ENCODE results near the gene IPCEF1.

IPCEF1 gene

GRCh38 chr6:154243793-154244750 is 112.5 kb downstream of the IPCEF1 start:
- no peak for DNase-seq

- DNase-seq: no peak
Observed at GRCh38 chr6:154242617-154243357, 113.8 kb downstream of the IPCEF1 start.

DNA sequence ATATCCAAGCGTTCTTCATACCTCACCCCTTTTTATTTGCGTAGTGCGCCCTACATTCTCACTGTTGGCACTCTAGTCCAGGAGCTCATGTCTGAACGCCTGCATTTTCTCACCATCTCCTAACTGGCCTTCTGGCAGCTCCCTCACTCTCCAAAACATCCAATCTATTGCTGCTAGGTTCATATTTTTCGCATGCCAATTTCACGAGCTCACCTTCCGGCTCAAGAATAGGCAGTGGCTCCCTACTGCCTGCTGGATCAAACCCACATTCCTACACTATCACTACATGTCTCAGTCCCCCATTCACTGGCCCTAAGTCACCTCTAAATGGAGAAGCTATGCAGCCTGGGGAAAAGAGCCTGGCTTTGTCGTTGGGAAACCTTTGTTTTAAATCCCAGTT is 115.0 kb downstream of the IPCEF1 start:
- DNase-seq: no peak

- DNase-seq: peak; percentile 56
Observed at GRCh38 chr6:154241061-154241460, 115.5 kb downstream of the IPCEF1 start.

DNA sequence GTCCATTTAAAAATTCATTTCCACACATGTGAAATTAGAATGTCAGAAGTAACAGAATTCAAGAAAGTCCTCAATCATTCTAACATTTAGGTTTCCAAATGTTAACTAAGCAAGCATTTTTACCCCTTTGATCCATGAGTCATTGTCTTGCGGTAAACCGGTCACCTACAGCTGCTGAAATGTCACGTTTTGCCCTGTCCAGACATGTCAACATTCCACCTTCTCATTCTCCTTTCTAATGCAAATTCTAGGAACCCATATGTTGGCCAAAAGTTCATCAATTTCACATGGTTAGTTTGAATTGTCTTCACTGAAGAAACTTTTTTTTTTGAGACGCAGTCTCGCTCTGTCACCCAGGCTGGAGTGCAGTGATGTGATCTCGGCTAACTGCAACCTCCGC is 117.2 kb downstream of the IPCEF1 start:
- DNase-seq: peak; percentile 40

- no peak for DNase-seq
Observed at GRCh38 chr6:154238831-154239230, 117.8 kb downstream of the IPCEF1 start.

DNA sequence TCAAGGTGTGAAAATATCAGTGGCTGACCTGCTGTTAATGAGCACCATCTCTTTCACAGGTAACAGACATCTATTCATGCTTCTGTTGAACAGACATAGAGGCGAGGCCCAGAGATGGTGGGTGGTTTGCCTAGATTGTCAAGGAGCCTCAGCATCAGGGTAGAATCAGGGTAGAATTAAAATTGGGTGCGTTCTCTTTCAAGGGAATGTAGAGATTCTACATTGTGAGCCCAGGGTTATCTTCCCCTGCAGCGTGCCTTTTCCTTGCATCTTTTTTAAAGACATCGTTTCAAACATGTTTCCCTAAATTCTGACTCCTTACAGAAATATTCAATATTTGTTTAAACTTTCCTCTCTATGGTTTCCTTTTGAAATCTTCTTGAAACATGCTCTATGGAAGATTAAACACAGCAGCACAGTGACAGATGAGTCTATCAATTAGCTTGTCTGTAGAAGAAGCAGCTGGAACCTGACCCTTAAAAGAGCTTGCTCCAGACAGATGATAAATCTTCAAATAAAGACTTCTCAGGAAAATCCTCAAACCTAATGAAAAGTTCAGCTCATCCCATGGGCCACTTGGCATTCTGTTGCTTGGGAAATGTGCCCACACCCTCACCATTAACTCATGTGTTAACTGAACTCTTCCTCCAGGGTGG is 119.8 kb downstream of the IPCEF1 start:
- no peak for DNase-seq

DNA sequence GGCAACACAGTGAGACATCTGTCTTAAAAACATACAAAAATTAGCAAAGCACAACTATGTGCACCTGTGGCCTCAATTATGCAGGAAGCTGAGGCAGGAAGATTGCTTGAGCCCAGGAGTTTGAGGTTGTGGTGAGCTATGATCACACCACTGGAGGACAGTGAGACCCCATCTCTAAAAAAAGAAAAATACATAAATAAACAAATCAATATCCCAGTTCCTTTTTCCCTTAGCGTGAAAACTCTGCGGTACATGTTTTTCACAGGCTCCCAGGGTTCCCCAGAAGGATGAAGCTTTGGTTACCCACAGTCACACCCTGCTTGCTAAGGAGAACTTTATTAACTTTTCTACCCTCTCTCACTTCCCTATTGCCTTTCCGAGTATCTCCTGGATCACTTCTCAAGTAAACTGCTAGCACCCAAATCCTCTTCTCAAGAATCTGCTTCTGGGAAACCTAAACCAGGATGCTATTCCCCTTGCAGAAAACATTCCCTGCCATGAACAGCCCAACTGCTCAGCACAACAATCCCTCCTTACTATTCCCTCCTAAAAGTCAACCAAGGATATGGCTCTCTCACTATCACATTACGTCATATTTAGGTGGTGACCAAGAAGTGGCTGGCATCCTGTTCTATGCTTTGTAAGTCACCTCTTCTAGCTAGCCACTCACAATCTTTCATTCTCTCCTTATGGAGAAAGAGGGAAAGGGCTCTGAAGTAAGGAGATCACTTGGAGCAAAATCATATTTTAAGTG is 122.4 kb downstream of the IPCEF1 start:
- no peak for DNase-seq

- DNase-seq: no peak
Observed at GRCh38 chr6:154233383-154233782, 123.2 kb downstream of the IPCEF1 start.

GRCh38 chr6:154232013-154232910 is 124.3 kb downstream of the IPCEF1 start:
- no peak for DNase-seq

DNA sequence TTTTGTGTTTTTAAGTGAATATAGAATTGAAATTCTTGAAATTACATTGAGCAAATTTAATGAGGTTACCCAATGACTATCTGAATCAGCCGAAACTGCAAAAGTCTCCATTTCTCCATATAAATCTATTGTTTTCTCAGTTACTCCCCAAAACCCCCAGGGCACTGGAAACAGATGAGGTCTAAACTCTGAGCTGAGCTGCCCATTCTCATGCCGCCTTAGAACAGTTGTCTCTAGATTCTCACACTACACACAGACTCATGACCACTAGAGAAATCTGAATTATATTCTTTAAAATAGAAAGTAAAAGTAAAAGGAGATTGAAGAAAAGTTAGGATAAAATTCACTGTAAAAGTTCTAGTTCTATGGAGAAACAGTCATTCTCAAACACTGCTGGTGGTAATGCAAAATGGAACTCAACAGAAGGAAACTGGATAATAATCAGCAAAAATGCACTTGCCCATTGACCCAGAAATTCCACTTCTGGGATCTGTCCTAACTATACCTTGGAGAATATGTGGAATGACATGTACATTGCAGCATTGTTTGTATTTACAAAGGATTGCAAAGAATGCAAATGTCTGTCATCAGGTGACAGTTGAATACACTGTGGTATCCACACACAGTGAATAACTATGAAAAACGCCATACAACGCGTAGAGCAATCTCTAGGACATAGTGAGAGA is 125.5 kb downstream of the IPCEF1 start:
- DNase-seq: no peak

GRCh38 chr6:154230393-154230792 is 126.2 kb downstream of the IPCEF1 start:
- DNase-seq: no peak

DNA sequence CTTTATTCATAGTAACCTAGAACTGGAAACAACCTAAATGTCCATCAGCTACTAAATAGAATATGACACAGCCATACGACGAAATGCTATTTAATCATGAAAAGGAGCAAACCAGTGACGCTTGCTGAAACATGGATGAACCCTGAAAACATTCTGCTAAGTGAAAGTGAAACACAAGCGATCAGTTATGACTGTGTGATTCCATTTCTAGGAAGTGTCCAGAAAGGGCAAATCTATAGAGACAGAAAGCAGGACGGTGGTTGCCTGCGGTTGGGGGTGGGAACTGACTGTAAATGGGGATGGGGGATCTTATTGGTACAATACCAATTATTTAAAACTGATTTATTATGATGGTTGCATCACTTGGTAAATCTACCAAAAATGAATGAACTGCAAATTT is 126.8 kb downstream of the IPCEF1 start:
- peak; percentile 86 for DNase-seq

DNA sequence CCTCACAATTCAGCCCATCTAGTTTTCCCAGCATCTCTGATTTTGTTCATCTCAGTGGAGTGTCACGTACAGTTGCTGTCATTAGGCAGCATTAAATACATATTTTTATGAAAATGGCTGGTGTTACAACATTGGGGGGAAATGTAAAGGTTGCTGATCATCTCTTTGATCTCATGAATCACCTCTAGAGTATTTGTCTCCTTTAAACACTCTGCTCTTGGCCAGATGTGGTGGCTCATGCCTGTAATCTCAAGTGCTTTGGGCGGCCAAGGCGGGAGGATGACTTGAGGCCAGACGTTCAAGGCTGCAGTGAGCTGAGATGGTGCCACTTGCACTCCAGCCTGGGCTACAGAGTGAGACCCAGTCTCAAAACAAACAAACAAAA is 128.1 kb downstream of the IPCEF1 start:
- no peak for DNase-seq

GRCh38 chr6:154227862-154228520 is 128.6 kb downstream of the IPCEF1 start:
- DNase-seq: no peak

DNA sequence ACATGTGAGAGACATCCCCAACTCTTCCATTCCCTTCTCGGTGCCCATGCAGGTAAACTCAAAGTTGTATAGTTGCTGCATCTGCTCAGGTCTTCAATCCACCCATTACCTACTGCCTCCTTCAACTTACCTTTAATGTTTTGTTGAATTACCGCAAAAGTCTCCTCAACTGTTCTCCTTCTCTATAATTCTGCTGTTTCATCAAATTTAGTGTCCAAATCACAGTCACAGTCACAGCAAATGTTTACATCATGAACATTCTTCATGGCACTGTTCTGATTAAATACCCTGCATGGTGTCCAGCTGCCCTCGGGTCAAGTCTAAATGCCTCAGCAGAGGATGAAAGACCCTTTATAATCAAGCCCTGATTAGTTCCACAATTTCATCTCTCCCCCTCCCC is 130.1 kb downstream of the IPCEF1 start:
- no peak for DNase-seq

GRCh38 chr6:154223296-154223695 is 133.3 kb downstream of the IPCEF1 start:
- no peak for DNase-seq

- no peak for DNase-seq
Observed at GRCh38 chr6:154222716-154223115, 133.9 kb downstream of the IPCEF1 start.

DNA sequence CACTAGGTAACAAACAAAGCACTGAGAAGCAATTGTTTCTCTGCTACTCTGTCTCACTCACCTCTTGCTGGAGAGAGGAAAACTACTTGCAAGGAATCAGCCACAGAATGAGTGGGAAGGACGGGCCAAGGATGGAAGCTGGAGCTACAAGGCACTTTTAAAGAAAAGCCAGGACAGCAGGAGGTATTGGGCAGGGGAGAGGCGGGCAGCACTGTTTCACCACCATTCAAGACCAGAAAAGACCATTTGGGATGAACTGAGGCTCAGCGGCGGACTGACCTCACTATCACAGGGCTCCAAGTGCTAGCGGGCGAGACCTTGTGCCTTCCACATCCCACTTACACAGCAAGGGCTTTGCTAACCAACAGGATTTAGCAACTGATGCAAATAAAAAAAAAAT is 137.4 kb downstream of the IPCEF1 start:
- DNase-seq: no peak

GRCh38 chr6:154218787-154219186 is 137.8 kb downstream of the IPCEF1 start:
- DNase-seq: no peak

DNA sequence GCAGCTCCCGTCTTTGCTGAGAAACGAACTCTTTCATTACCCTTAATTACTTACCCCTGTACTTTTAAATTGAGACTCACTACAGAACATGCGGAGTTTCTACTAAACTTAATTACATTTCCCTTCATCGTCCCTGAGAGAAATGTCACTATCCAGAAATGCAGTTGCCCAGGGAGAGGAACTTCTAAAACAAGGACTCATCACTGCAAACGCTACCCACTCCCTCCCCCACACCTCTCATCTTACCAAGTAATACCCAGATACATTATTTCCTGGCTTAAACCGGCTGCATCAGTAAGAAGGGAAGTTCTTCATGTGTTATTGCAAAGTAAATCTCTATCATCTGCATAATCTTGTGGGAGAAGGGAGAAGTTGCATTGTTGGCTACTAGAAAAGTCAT is 138.3 kb downstream of the IPCEF1 start:
- no peak for DNase-seq
